GM18520 (cell line): ENCODE measurements around the gene KCMF1.

Source experiments
- ATAC-seq: cut with Tn5 transposase; IDR thresholded peaks from one replicate; pipeline ENCODE4 v1.9.1; 2021; ENCODE audit not compliant: unreplicated experiment

Gene KCMF1

GRCh38 chr2:85019121-85019520 is 48.2 kb downstream of the KCMF1 start:
- ATAC-seq, result no peak

DNA sequence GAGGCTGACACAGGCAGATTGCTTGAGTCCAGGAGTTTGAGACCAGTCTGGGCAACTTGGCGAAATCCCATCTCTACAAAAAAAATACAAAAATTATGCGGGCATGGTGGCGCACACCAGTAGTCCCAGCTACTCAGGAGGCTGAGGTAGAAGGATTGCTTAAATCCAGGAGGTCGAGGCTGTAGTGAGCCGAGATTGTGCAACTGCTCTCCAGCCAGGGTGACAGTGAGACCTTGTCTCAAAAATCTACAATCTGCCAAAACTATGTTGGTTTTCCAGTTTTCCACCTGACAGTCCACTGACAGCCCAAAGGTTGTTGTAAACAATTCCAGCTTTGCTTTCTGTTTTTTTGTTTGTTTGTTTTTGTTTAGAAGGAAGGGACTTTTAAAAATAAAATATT is 51.3 kb downstream of the KCMF1 start:
- no peak for ATAC-seq

DNA sequence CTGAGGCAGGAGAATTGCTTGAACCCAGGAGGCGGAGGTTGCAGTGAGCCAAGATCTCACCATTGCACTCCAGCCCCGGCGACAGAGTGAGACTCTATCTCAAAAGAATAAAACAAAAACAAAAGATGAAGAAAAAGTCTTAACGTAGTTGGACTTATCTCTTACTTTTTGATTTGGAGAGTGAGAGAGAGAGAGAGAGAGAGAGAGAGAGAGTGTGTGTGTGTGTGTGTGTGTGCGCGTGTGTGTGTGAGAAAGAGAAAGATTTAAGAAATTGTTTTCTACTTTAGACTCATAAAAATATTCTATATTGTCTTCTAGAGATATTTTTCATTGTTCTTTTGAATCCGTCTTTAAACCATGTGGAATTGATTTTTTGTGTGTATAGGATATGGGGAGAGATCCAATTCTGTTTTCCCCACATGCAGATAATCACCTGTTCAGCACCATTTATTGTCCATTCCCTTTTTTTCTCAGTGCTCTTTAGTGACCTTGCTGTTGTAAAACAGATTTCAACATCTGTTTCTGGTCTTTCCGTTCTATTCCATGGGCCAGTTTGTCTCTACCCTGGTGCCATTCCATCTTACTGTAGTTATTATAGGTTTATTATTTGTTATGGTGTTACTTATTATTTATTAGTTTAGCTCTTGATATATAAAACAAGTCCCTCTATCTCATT is 53.5 kb downstream of the KCMF1 start:
- no peak for ATAC-seq

GRCh38 chr2:85032621-85033020 is 61.7 kb downstream of the KCMF1 start:
- no peak for ATAC-seq

DNA sequence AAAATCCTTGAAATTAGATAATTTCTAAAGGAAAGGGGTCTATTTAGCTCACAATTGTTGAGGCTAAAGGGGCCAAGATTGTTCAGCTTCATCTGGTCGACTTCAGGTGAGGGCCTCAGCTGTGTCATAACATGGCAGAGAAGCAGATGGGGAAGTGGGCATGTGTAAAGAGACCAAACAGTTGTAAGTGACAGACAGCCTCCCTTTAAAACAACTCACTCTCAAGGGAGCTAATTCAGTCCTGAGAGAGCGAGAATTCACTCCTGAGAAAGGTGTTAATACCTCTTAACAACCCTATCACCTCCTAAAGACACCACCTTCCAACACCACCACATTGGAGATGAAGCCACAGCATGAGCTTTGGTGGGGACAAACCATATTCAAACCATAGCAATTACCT is 62.4 kb downstream of the KCMF1 start:
- no peak for ATAC-seq

DNA sequence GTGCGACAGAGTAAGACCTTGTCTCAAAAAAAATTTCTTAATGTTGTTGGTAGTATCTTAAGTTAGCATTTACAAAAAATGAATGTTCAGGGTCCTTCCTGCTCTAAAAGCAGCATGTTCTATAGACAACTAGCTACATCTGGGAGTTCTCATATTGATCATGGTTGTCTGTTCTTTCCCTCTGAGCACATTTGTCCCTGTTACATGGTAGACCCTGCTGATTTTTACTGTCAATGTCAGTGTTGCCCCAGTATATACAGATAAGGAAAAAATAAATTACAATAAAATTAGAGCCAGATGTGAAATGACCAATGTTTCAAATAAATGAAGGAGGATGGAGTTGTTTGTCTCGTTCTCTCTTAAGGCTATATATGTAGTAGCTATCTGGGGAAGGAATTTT is 63.2 kb downstream of the KCMF1 start:
- ATAC-seq, result no peak

DNA sequence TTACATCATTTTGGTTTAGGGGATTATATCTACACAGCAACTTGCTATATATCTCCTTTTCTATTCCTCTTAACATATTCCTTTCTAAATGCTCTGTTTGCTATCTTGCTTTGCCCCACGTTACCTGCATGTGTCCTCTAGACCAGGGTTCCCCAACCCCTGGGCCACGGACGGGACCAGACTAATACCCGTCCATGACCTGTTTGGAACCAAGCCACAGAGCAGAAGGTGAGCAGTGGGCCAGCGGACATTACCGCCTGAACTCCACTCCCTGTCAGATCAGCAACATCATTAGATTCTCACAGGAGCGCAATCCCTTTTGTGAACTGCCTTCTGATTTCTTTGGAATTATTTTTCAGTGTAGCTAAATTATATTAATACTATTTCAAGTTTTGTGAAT is 66.7 kb downstream of the KCMF1 start:
- ATAC-seq, result no peak

GRCh38 chr2:85042330-85042729 is 71.4 kb downstream of the KCMF1 start:
- no peak for ATAC-seq

- ATAC-seq, result no peak
Measured at GRCh38 chr2:85048534-85048933, 77.6 kb downstream of the KCMF1 start.

GRCh38 chr2:85049236-85049635 is 78.3 kb downstream of the KCMF1 start:
- no peak for ATAC-seq

DNA sequence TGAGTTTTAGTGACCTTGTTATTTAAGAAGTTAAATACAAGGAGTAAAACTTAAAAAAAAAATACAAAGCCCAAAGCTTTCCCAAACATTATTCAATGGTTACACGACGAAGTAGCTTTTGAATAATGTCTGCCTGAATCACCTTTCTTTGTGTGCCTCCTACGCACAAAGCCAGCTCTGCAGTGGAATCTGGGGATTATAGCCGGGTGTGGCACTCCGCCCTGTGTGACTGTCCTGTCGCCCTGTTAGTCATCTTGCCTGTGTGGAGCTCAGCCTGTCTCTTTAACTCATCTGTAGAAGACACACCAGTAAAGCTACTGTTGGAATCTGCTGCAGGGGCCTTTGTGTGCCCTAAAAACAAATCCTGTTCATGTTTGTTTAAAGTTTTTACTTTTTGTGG is 82.8 kb downstream of the KCMF1 start:
- no peak for ATAC-seq

DNA sequence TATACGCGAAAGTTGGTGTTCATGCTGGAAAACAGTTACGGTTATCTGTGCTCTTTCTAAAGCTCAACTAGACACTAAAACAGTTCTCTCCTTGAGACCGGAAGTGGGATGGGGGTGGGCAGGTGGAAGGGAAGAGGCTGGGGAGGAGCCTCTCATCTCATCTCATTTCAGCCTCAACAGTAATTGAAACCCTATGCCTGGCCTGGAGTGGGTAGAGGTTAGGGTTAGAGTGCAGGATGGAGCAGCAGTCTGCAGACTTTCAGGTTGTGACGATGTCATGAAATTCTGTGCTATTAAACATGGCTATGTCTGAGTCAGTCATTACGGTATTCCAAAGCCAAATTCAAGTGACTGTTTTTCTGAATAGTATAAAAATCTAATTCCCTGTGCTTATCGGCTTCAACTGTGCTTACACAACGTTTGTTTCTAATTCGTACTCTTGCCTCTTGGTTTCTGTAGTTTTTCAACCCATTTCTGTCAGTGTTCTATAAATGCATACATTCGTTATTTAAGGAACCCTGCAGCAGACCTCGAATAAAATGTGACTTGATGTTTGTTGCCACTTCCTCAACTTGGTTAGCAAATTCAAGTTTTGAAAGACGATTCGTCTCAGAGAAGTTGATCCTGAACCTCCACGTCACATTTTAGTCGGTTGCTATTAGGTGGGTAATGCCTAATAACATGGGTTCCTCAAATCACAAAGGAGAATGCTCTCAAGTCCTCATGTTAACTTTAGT is 86.4 kb downstream of the KCMF1 start:
- no peak for ATAC-seq

DNA sequence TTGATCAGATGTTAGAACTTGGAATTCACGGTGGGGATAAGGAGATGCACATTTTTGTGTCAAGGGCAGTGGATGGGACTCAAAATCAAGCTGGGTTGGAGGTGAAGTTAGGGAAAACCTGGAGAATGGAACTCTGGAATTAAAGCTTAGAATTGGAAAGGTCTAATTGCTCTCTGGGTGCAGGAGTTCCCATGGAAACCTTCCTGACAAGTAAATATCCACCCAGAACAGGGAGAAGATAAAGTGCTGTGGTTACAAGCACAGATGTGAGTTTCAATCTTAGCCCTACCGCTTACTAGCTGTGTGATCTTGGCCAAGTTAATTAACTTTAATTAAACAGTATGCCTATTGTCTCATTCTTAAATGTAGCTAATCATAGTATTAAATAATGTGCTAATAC is 90.9 kb downstream of the KCMF1 start:
- ATAC-seq, result no peak

DNA sequence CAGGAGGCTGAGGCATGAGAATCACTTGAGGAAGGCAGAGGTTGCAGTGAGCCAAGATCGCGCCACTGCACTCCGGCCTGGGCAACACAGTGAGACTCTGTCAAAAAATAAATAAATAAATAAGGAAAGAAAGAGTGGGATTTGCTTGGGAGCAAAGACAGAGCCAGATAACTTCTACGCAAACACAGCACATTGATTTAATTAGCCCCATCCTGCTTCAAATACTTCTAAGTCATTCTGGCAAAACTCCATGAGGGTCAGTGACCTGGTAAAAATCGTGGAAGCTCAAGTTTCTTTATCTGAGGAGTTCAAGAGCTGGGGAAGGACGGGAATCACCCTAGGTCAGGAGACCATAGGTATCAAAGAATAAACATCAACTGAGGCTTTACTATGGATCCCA is 91.6 kb downstream of the KCMF1 start:
- ATAC-seq, result no peak

DNA sequence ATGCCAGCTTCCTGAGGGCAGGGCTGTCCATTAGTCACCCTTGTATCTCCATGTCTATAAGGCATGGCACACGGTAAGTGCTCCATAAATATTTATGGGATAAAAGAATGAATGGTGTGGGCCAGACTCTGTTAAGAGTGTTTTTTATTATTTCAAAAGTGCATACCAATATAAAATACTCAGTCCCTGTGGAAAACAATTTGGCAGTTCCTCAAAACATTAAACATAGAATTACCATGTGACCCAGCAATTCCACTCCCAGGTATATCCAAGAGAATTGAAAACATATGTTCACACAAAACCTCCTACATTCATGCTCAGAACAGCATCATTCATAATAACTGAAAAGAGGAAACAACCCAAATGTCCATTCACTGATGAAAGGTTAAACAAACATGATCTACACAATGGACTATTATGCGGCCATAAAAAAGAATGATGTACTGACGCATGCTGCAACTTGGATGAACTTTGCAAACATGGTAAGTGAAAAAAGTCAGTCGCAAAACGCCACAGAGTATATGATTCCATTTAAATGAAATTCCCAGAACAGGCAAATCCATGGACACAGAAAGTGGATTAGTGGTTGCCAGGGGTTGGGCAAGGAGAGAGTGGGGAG is 93.1 kb downstream of the KCMF1 start:
- no peak for ATAC-seq

GRCh38 chr2:85064927-85065577 is 94.1 kb downstream of the KCMF1 start:
- ATAC-seq, result no peak

- no peak for ATAC-seq
Measured at GRCh38 chr2:85066006-85066740, 95.2 kb downstream of the KCMF1 start.

- ATAC-seq, result no peak
Measured at GRCh38 chr2:85066874-85067351, 96.0 kb downstream of the KCMF1 start.

GRCh38 chr2:85071096-85071495 is 100.1 kb downstream of the KCMF1 start:
- ATAC-seq, result no peak

DNA sequence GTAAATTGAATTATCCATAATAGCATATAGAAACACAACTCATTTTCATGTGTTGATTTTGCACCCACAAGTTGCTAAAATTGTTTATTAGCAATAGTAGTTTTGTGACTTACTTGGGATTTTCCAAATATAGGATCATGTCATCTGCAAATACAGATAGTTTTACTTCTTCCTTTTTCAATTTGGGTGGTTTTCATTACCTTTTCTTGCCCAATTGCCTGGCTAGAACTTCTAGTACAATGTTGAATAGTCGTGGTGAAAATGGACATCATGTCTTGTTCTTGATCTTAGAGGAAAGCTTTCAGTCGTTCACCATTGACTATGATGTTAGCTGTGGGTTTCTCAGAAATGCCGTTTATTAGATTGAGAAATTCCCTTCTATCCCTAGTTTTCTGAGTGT is 102.1 kb downstream of the KCMF1 start:
- ATAC-seq, result no peak
